ENCODE data around the gene ABCC2. TPM values are rescaled to one million over a fixed set of nuclear protein-coding genes. Genes with fewer than 3 reads are reported as not detected.
A peak's percentile ranks its signal among the peaks of the same experiment; 100 is the strongest.
"Not testable (repeated sequence)": the region's sequence is repeated elsewhere in the genome, so short reads cannot be mapped to it uniquely, and the experiment has no call there.

ABCC2 gene
- total RNA-seq (2021; ENCODE audit: unreplicated experiment) (6.5 TPM), Bru-seq, nascent RNA (percentile 46 among the genes with signal in this experiment), BruChase-seq, experiment 1, labeled RNA remaining after a 2-hour chase (percentile 49 among the genes with signal in this experiment), BruChase-seq, experiment 2, labeled RNA remaining after a 6-hour chase (percentile 53 among the genes with signal in this experiment)
- 1.1 TPM for polyA plus RNA-seq (2012; ENCODE audit: insufficient read length)
- long read RNA-seq, full-length matches to known transcripts, result 3 of 8 reads
- long read RNA-seq, partial matches to known transcripts, result 5 of 8 reads
- long read RNA-seq, other reads (novel, unspliced or antisense), result 0 of 8 reads

- no peak for ATAC-seq
- ChIA-PET POLR2A (no interaction called here), CTCF (no interaction called here)
- Histone ChIP-seq H3K27ac (ENCODE audit: low read length) (peak within 1 kb of the TSS; percentile 97), H3K27me3 (ENCODE audit: control insufficient read depth, insufficient read depth, low read length) (no peaks in the 10 kb centered on the region), H3K4me1 (ENCODE audit: control insufficient read depth, insufficient read depth, low read length) (peaks cover 70% of the 10 kb centered on the region), H3K4me3 (ENCODE audit: low read depth in 2 of 2, low read length in 2 of 2) (0 out of 4 replicates have a peak within 1 kb of the TSS, but pooled peaks of 1 of the 2 experiments have one; percentile 1), H3K9me3 (ENCODE audit: control insufficient read depth, insufficient read depth, low read depth, low read length) (no peaks in the 10 kb centered on the region; the same call in 1 of the 2 replicates), H3K36me3 (ENCODE audit: control insufficient read depth, insufficient read depth, low read length) (peaks cover 3% of the 10 kb centered on the region; the same call in 1 of the 2 replicates)
- in situ Hi-C loops (cut with HindIII; ENCODE audit: low pct_unique_long_range_greater_than_20kb, low sequenced_read_pairs) (no loop called here), intact Hi-C loops (cut with micrococcal nuclease; ENCODE audit: unreplicated experiment) (no loop called here)
- no TSS peak for BruUV-seq (replicated peaks)
- no peak for DNase-seq (ENCODE audit: low read depth, low spot score)
- TF ChIP-seq CTCF (IDR thresholded peaks at IDR 0.05), result no peak
- no peak for TF ChIP-seq TCF7L2 (IDR thresholded peaks at IDR 0.05; ENCODE audit: low read depth, low read length)
- no peak for TF ChIP-seq REST (IDR thresholded peaks at IDR 0.05; ENCODE audit: insufficient read depth in 1 of 2, low read depth in 2 of 2, low read length in 1 of 2)
- no peak for TF ChIP-seq SIN3A (IDR thresholded peaks at IDR 0.05; ENCODE audit: borderline replicate concordance, insufficient read depth, low read depth, low read length)
- no peak for TF ChIP-seq POLR2AphosphoS5 (IDR thresholded peaks at IDR 0.05; ENCODE audit: low read depth, low read length)
Observed at GRCh38 chr10:99782447-99783286, at the start of gene ABCC2. Gene ABCC2, plus strand, starts transcription at chr10:99782640. Its CDS starts 205 bp downstream, at chr10:99782845.

GRCh38 chr10:99733366-99733765 is 49.1 kb upstream of the ABCC2 start:
- no peak for TF ChIP-seq CTCF (IDR thresholded peaks at IDR 0.05)
- TF ChIP-seq SIN3A (IDR thresholded peaks at IDR 0.05; ENCODE audit: borderline replicate concordance, insufficient read depth, low read depth, low read length), result no peak
- TF ChIP-seq TCF7L2 (IDR thresholded peaks at IDR 0.05; ENCODE audit: low read depth, low read length), result no peak
- no peak for TF ChIP-seq POLR2AphosphoS5 (IDR thresholded peaks at IDR 0.05; ENCODE audit: low read depth, low read length)
- TF ChIP-seq REST (IDR thresholded peaks at IDR 0.05; ENCODE audit: insufficient read depth in 1 of 2, low read depth in 2 of 2, low read length in 1 of 2), result no peak
- H3K4me3 ChIP-seq (ENCODE audit: low read depth in 2 of 2, low read length in 2 of 2), result peak overlapping the region; percentile 92 to 93
- H3K9me3 ChIP-seq (ENCODE audit: control insufficient read depth, insufficient read depth, low read depth, low read length), result no peaks in the 10 kb centered on the region; the same call in 1 of the 2 replicates
- POLR2A ChIA-PET, result interaction anchor here (0.7 kb wide), 1 partner anchor 32 kb away, joined by 3 read pairs; no protein-coding TSS in a partner anchor
- in situ Hi-C loops (cut with HindIII; ENCODE audit: low pct_unique_long_range_greater_than_20kb, low sequenced_read_pairs) (no loop called here), intact Hi-C loops (cut with micrococcal nuclease; ENCODE audit: unreplicated experiment) (loop anchor here (2.0 kb wide), 1 partner anchor 45 kb away; no protein-coding TSS in a partner anchor)
- peaks cover 22% of the 10 kb centered on the region for H3K4me1 ChIP-seq (ENCODE audit: control insufficient read depth, insufficient read depth, low read length)
- TSS peak; percentile 79 for BruUV-seq (replicated peaks)
- H3K36me3 ChIP-seq (ENCODE audit: control insufficient read depth, insufficient read depth, low read length), result peaks cover 26% of the 10 kb centered on the region
- ATAC-seq (no peak), DNase-seq (ENCODE audit: low read depth, low spot score) (no peak)
- H3K27me3 ChIP-seq (ENCODE audit: control insufficient read depth, insufficient read depth, low read length), result no peaks in the 10 kb centered on the region
- CTCF ChIA-PET, result no interaction called here
- H3K27ac ChIP-seq (ENCODE audit: low read length), result peak overlapping the region; percentile 98

GRCh38 chr10:99734111-99734510 is 48.3 kb upstream of the ABCC2 start:
- peaks cover 22% of the 10 kb centered on the region for H3K4me1 ChIP-seq (ENCODE audit: control insufficient read depth, insufficient read depth, low read length)
- CTCF ChIA-PET; intact Hi-C loops (cut with micrococcal nuclease; ENCODE audit: unreplicated experiment); BruUV-seq (replicated peaks); DNase-seq (ENCODE audit: low read depth, low spot score); POLR2A ChIA-PET; ATAC-seq; H3K9me3 ChIP-seq (ENCODE audit: control insufficient read depth, insufficient read depth, low read depth, low read length); in situ Hi-C loops (cut with HindIII; ENCODE audit: low pct_unique_long_range_greater_than_20kb, low sequenced_read_pairs); H3K27me3 ChIP-seq (ENCODE audit: control insufficient read depth, insufficient read depth, low read length): not testable (repeated sequence)
- H3K27ac ChIP-seq (ENCODE audit: low read length), result peak overlapping the region; percentile 98
- peak overlapping the region in 1 of 2 experiments; percentile 93; a peak in 1 of 4 replicates for H3K4me3 ChIP-seq (ENCODE audit: low read depth in 2 of 2, low read length in 2 of 2)
- peaks cover 29% of the 10 kb centered on the region for H3K36me3 ChIP-seq (ENCODE audit: control insufficient read depth, insufficient read depth, low read length)
